IPS DF 19.7 (cell line): ENCODE results near the gene FRMD4B.

ENCODE experiments used
- DNase-seq: peaks from one replicate; pipeline ENCODE4 v3.0.0-alpha.2; 2013; ENCODE audit warnings: low read depth, low spot score

FRMD4B gene

GRCh38 chr3:69128509-69128908 lies 257.4 kb downstream of the FRMD4B start:
- DNase-seq, result no peak

GRCh38 chr3:69126999-69127398 lies 258.9 kb downstream of the FRMD4B start:
- no peak for DNase-seq

GRCh38 chr3:69126216-69126615 lies 259.7 kb downstream of the FRMD4B start:
- DNase-seq, result no peak

GRCh38 chr3:69122403-69122802 lies 263.5 kb downstream of the FRMD4B start, which contains the start of gene LMOD3:
LMOD3 (minus strand) TSS chr3:69122595; CDS start chr3:69122386, 209 bp downstream.
- no peak for DNase-seq

- no peak for DNase-seq
Measured at GRCh38 chr3:69121950-69122349, 263.9 kb downstream of the FRMD4B start.

- no peak for DNase-seq
Measured at GRCh38 chr3:69121513-69121912, 264.4 kb downstream of the FRMD4B start.

GRCh38 chr3:69120879-69121464 lies 264.9 kb downstream of the FRMD4B start:
- DNase-seq, result peak; percentile 35
